DOHH2 (cell line): ENCODE results near the gene UBE2L3.
A peak's percentile ranks its signal among the peaks of the same experiment; 100 is the strongest.
"Not testable (repeated sequence)": the region's sequence is repeated elsewhere in the genome, so short reads cannot be mapped to it uniquely, and the experiment has no call there.

ENCODE experiments used
- H3F3A ChIP-seq: fragments of 200-600 bp; sonication (generic), shearing (Covaris generic); 2 replicates; pipeline ENCODE4 v1.6.0; 2016; ENCODE audit warnings: antibody characterized with exemption, mild to moderate bottlenecking; ENCODE audit not compliant: control insufficient read depth, insufficient read depth
- H3K27ac ChIP-seq: fragments of 200-600 bp; sonication (generic); 2 replicates; pipeline ENCODE4 v1.5.1; 2014; ENCODE audit warnings: low read depth, mild to moderate bottlenecking, low read length, moderate library complexity
- H3K27me3 ChIP-seq: fragments of 200-600 bp; sonication (generic); 2 replicates; pipeline ENCODE4 v1.6.1; 2014; ENCODE audit warnings: mild to moderate bottlenecking, low read length, mixed read lengths; ENCODE audit not compliant: control insufficient read depth
- H3K36me3 ChIP-seq: fragments of 200-600 bp; sonication (generic); 2 replicates; pipeline ENCODE4 v1.6.1; 2014; ENCODE audit warnings: mild to moderate bottlenecking, low read length, moderate library complexity, mixed read lengths; ENCODE audit not compliant: control insufficient read depth
- H3K4me1 ChIP-seq: fragments of 200-600 bp; sonication (generic); 2 replicates; pipeline ENCODE4 v1.6.1; 2014; ENCODE audit warnings: mild to moderate bottlenecking, low read length, mixed read lengths; ENCODE audit not compliant: control insufficient read depth
- H3K4me2 ChIP-seq: fragments of 200-600 bp; sonication (generic); 2 replicates; pipeline ENCODE4 v1.6.0; 2014; ENCODE audit warnings: mild to moderate bottlenecking, low read length, moderate library complexity
- H3K4me3 ChIP-seq: fragments of 200-600 bp; sonication (generic); 2 replicates; pipeline ENCODE4 v1.5.1; 2014; ENCODE audit warnings: mild to moderate bottlenecking, low read length, mixed read lengths
- H3K79me2 ChIP-seq: fragments of 200-600 bp; sonication (generic); 2 replicates; pipeline ENCODE4 v1.6.1; 2014; ENCODE audit warnings: mild to moderate bottlenecking, low read length, mixed read lengths; ENCODE audit not compliant: control insufficient read depth
- H3K9me2 ChIP-seq: fragments of 200-600 bp; sonication (generic); replicated peaks from 2 replicates; pipeline ENCODE4 v1.6.1; 2014; ENCODE audit warnings: mild to moderate bottlenecking, low read length, mixed read lengths; ENCODE audit not compliant: control insufficient read depth
- H3K9me3 ChIP-seq: fragments of 200-600 bp; sonication (generic); 2 replicates; pipeline ENCODE4 v1.6.1; 2014; ENCODE audit warnings: antibody characterized with exemption, low read length, mixed read lengths; ENCODE audit not compliant: control insufficient read depth, insufficient read depth
- H4K20me1 ChIP-seq: fragments of 200-600 bp; sonication (generic); 2 replicates; pipeline ENCODE4 v1.6.0; 2014; ENCODE audit warnings: low read depth, mild to moderate bottlenecking, antibody characterized with exemption, low read length, moderate library complexity; ENCODE audit not compliant: control insufficient read depth, insufficient read depth
- EZH2phosphoT487 ChIP-seq: fragments of 200-600 bp; sonication (generic); IDR thresholded peaks from 2 replicates; pipeline ENCODE4 v1.6.1; 2017; ENCODE audit warnings: borderline replicate concordance, mild to moderate bottlenecking, antibody characterized with exemption, low read length, moderate library complexity, mixed read lengths
- TF ChIP-seq, protein P1 (sequence below): fragments of 200-600 bp; sonication (generic); IDR thresholded peaks from one replicate; pipeline ENCODE4 v1.5.1; 2014; ENCODE audit warnings: antibody characterized with exemption, mild to moderate bottlenecking, low read depth, low read length; ENCODE audit not compliant: poor library complexity, severe bottlenecking

Gene UBE2L3

GRCh38 chr22:21611210-21611977 is 43.9 kb downstream of the UBE2L3 start:
- no peaks in the 10 kb centered on the region for H3K9me3 ChIP-seq
- H3K4me3 ChIP-seq, result no peak overlapping the region
- peaks cover 19% of the 10 kb centered on the region; the same call in 1 of the 2 replicates for H4K20me1 ChIP-seq
- peaks cover 62% of the 10 kb centered on the region for H3K36me3 ChIP-seq
- H3K27me3 ChIP-seq, result no peaks in the 10 kb centered on the region
- H3K27ac ChIP-seq, result no peak overlapping the region
- H3K4me1 ChIP-seq, result peaks cover 36% of the 10 kb centered on the region
- TF ChIP-seq, protein P1, sequence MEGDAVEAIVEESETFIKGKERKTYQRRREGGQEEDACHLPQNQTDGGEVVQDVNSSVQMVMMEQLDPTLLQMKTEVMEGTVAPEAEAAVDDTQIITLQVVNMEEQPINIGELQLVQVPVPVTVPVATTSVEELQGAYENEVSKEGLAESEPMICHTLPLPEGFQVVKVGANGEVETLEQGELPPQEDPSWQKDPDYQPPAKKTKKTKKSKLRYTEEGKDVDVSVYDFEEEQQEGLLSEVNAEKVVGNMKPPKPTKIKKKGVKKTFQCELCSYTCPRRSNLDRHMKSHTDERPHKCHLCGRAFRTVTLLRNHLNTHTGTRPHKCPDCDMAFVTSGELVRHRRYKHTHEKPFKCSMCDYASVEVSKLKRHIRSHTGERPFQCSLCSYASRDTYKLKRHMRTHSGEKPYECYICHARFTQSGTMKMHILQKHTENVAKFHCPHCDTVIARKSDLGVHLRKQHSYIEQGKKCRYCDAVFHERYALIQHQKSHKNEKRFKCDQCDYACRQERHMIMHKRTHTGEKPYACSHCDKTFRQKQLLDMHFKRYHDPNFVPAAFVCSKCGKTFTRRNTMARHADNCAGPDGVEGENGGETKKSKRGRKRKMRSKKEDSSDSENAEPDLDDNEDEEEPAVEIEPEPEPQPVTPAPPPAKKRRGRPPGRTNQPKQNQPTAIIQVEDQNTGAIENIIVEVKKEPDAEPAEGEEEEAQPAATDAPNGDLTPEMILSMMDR, result no peak
- TF ChIP-seq EZH2phosphoT487, result no peak
- peaks cover 91% of the 10 kb centered on the region for H3K79me2 ChIP-seq
- no peaks in the 10 kb centered on the region for H3K9me2 ChIP-seq
- peaks cover 9% of the 10 kb centered on the region; the same call in 1 of the 2 replicates for H3F3A ChIP-seq
- H3K4me2 ChIP-seq, result no peak overlapping the region

DNA sequence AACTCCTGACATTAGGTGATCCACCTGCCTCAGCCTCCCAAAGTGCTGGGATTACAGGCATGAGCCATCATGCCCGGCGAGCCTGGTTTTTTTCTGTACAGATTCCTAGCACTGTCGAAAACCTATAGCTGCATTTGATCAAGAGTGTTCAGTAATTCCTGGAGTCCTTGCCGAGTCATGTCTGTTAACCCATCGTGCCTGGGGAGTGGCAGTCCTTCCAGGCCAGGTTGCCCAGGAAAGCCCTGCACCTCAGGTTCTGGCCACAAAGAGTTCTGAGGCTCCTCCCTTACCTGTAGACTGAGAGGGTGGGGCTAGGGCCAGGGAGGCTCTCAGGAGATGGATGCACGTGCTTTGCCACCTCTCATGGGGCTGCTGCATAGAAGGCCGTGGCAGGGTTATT is 45.3 kb downstream of the UBE2L3 start:
- Histone ChIP-seq H3F3A (peaks cover 9% of the 10 kb centered on the region), H3K27ac (no peak overlapping the region), H3K4me2 (no peak overlapping the region), H3K9me2 (no peaks in the 10 kb centered on the region), H3K4me1 (peaks cover 47% of the 10 kb centered on the region), H3K9me3 (no peaks in the 10 kb centered on the region), H3K79me2 (peaks cover 91% of the 10 kb centered on the region), H4K20me1 (peaks cover 9% of the 10 kb centered on the region; the same call in 1 of the 2 replicates), H3K4me3 (no peak overlapping the region), H3K27me3 (no peaks in the 10 kb centered on the region), H3K36me3 (peaks cover 67% of the 10 kb centered on the region)
- no peak for TF ChIP-seq EZH2phosphoT487

- peaks cover 9% of the 10 kb centered on the region for H3F3A ChIP-seq
- H3K36me3 ChIP-seq, result peaks cover 69% of the 10 kb centered on the region
- H3K9me3 ChIP-seq, result no peaks in the 10 kb centered on the region
- H3K27ac ChIP-seq, result no peak overlapping the region
- H3K4me3 ChIP-seq, result no peak overlapping the region
- H3K79me2 ChIP-seq, result peaks cover 90% of the 10 kb centered on the region
- peaks cover 9% of the 10 kb centered on the region; the same call in 1 of the 2 replicates for H4K20me1 ChIP-seq
- no peaks in the 10 kb centered on the region for H3K9me2 ChIP-seq
- H3K27me3 ChIP-seq, result no peaks in the 10 kb centered on the region
- TF ChIP-seq EZH2phosphoT487, result no peak
- TF ChIP-seq, protein P1, result no peak
- peaks cover 47% of the 10 kb centered on the region for H3K4me1 ChIP-seq
- no peak overlapping the region for H3K4me2 ChIP-seq
Observed at GRCh38 chr22:21613553-21614233, 46.2 kb downstream of the UBE2L3 start.

GRCh38 chr22:21615731-21616130 is 48.2 kb downstream of the UBE2L3 start:
- Histone ChIP-seq H3K27ac (peak overlapping the region; percentile 27), H3K36me3 (peaks cover 63% of the 10 kb centered on the region), H3K9me2 (no peaks in the 10 kb centered on the region), H4K20me1 (peaks cover 9% of the 10 kb centered on the region; the same call in 1 of the 2 replicates), H3K9me3 (no peaks in the 10 kb centered on the region), H3K27me3 (no peaks in the 10 kb centered on the region), H3K4me1 (peaks cover 47% of the 10 kb centered on the region), H3K79me2 (peaks cover 91% of the 10 kb centered on the region), H3F3A (peaks cover 12% of the 10 kb centered on the region), H3K4me3 (0 out of 2 replicates have a peak overlapping the region, but pooled peaks have one; percentile 13), H3K4me2 (peak overlapping the region; percentile 23)
- TF ChIP-seq EZH2phosphoT487, result no peak
- TF ChIP-seq, protein P1, result no peak

DNA sequence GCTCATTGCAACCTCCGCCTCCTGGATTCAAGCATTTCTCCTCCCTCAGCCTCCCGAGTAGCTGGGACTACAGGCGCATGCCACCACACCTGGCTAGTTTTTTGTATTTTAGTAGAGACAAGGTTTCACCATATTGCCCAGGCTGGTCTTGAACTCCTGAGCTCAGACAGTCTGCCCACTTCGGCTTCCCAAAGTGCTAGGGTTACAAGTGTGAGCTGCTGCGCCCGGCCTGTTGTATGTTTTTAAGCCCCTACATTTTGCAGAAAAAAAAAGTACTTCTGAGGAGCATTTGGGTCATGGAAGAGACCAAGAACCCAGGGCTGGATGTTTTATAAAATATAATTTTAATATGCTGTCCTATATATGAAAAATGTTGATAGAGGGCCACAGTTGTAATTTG is 49.8 kb downstream of the UBE2L3 start:
- not testable (repeated sequence) for H3K27me3 ChIP-seq, H3K4me3 ChIP-seq, H3K9me2 ChIP-seq, H3K9me3 ChIP-seq
- Histone ChIP-seq H3K79me2 (peaks cover 87% of the 10 kb centered on the region), H3K36me3 (peaks cover 60% of the 10 kb centered on the region), H3K4me1 (peaks cover 47% of the 10 kb centered on the region), H4K20me1 (peaks cover 10% of the 10 kb centered on the region; the same call in 1 of the 2 replicates), H3K27ac (0 out of 2 replicates have a peak overlapping the region, but pooled peaks have one; percentile 27), H3F3A (peaks cover 18% of the 10 kb centered on the region), H3K4me2 (0 out of 2 replicates have a peak overlapping the region, but pooled peaks have one; percentile 23)
